Suprapubic skin (tissue), 4 donors: ENCODE measurements around the gene CFAP90. TPM values are rescaled to one million over a fixed set of nuclear protein-coding genes. Genes with fewer than 3 reads are reported as not detected.

Experiments
- DNase-seq, 2 donors: peaks; one replicate each; pipeline ENCODE4 v3.0.0-alpha.2; 2019; ENCODE audit warnings: low spot score in 2 of 2
- H3K27ac ChIP-seq: fragments of 200-600 bp; sonication (generic); one replicate; pipeline ENCODE4 v1.5.1; 2019
- H3K27me3 ChIP-seq: fragments of 200-600 bp; sonication (generic); one replicate; pipeline ENCODE4 v1.5.1; 2019
- H3K36me3 ChIP-seq: fragments of 200-600 bp; sonication (generic); one replicate; pipeline ENCODE4 v1.5.1; 2019
- H3K4me1 ChIP-seq: fragments of 200-600 bp; sonication (generic); one replicate; pipeline ENCODE4 v1.5.1; 2019
- H3K4me3 ChIP-seq: fragments of 200-600 bp; sonication (generic); one replicate; pipeline ENCODE4 v1.5.1; 2019; ENCODE audit warnings: mild to moderate bottlenecking
- H3K9me3 ChIP-seq: fragments of 200-600 bp; sonication (generic); one replicate; pipeline ENCODE4 v1.5.1; 2019
- EP300 ChIP-seq: sonication (generic); formaldehyde crosslinking; IDR thresholded peaks from one replicate; pipeline ENCODE4 v1.6.1; 2017; ENCODE audit warnings: antibody characterized with exemption
- POLR2A ChIP-seq, 2 donors: fragments of 450-650 bp; IDR thresholded peaks; one replicate each; pipeline ENCODE4 v1.6.1; 2017; ENCODE audit warnings: antibody characterized with exemption in 2 of 2, mild to moderate bottlenecking in 2 of 2, moderate library complexity in 2 of 2
- POLR2AphosphoS5 ChIP-seq, 3 donors: sonication (generic); formaldehyde crosslinking; IDR thresholded peaks; one replicate each; pipeline ENCODE4 v1.6.1; 2017; ENCODE audit warnings: antibody characterized with exemption in 3 of 3
- WGBS: methylation state at CpG from one replicate; pipeline ENCODE4 v1.1.5; 2018; 5-methylcytosine and 5-hydroxymethylcytosine counted together
- total RNA-seq, 4 donors: library from RNA; depleted of rRNA; stranded (reverse); fragments of >200 nt; gene quantifications; one replicate each; pipeline ENCODE4 v1.1.0, GENCODE V29; 2016
- TF ChIP-seq, protein P1 (sequence below), 2 donors: fragments of 200-600 bp in 1 of 2; fragments of 450-650 bp in 1 of 2; sonication (generic) in 1 of 2; IDR thresholded peaks; one replicate each; pipeline ENCODE4 v1.5.1; 2016 to 2019; ENCODE audit warnings: antibody characterized with exemption in 2 of 2, mild to moderate bottlenecking in 1 of 2, moderate library complexity in 1 of 2

CFAP90 gene
- total RNA-seq, 4 donors from 2014 or later: 1.4 TPM; not detected in 3

DNA sequence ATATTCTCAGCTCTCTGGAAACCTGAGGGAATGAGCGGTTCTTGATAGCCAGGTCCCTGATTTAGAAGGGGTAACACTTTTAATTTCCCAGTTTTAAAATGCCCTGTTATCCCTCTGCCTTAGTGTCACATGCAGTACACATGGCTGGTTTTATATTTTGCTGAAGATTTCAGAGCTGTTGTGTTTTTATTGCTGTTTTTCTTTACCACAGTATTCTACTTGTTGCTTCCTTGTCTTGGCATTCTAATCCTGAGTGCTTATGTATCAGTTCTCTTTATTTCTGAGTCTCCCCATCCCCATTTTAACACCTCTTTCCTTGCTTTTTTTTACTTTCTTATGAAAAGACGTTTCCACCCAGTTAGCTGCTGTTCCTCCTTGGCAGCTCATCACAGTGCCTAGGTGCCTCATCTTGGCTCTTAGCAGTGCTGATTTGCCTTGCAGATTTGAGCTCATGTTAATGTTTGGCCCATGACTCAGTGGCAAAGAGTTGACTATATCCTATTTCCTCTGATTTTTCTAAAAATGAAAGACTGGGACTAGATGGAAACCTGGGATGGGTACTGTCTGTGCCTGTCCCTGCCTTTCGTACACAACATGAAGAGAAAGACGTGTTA lies 21.7 kb upstream of the CFAP90 start:
- TF ChIP-seq, protein P1, sequence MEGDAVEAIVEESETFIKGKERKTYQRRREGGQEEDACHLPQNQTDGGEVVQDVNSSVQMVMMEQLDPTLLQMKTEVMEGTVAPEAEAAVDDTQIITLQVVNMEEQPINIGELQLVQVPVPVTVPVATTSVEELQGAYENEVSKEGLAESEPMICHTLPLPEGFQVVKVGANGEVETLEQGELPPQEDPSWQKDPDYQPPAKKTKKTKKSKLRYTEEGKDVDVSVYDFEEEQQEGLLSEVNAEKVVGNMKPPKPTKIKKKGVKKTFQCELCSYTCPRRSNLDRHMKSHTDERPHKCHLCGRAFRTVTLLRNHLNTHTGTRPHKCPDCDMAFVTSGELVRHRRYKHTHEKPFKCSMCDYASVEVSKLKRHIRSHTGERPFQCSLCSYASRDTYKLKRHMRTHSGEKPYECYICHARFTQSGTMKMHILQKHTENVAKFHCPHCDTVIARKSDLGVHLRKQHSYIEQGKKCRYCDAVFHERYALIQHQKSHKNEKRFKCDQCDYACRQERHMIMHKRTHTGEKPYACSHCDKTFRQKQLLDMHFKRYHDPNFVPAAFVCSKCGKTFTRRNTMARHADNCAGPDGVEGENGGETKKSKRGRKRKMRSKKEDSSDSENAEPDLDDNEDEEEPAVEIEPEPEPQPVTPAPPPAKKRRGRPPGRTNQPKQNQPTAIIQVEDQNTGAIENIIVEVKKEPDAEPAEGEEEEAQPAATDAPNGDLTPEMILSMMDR (IDR thresholded peaks at IDR 0.05): no peak
- no peak for TF ChIP-seq POLR2AphosphoS5 (IDR thresholded peaks at IDR 0.05)
- no peak for TF ChIP-seq POLR2A (IDR thresholded peaks at IDR 0.05)
- no peak for TF ChIP-seq EP300
- no peaks in the 10 kb centered on the region for H3K9me3 ChIP-seq
- no peak overlapping the region for H3K27ac ChIP-seq
- H3K36me3 ChIP-seq: peaks cover 24% of the 10 kb centered on the region
- no peak overlapping the region for H3K4me3 ChIP-seq
- WGBS: 72% methylated on average over 4 of the region's 4 CpGs
- H3K4me1 ChIP-seq: peaks cover 28% of the 10 kb centered on the region
- DNase-seq: no peak
- H3K27me3 ChIP-seq: no peaks in the 10 kb centered on the region

DNA sequence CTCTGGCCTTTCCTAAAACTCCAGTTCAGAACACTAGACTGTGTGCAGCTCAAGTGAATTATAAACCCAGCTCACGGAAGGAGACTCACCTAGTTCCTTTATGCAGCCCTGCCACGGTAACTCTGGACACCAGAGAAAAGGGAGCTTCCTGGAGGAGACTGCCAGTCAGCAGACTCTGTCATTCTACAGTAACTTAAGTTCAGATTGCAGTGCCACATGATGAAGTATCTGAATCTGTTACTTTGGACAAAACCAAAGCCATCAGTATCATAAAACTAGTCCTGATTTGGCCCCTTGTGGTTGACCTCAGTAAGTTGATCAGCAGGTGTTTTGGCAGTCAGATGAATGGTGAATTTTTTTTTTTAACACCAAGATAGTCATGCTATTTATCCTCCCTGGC lies 20.7 kb upstream of the CFAP90 start:
- Histone ChIP-seq H3K36me3 (peaks cover 18% of the 10 kb centered on the region), H3K4me3 (no peak overlapping the region), H3K27me3 (no peaks in the 10 kb centered on the region), H3K4me1 (peaks cover 31% of the 10 kb centered on the region), H3K27ac (no peak overlapping the region), H3K9me3 (no peaks in the 10 kb centered on the region)
- WGBS: 77% methylated on average over 2 of the region's 2 CpGs
- no peak for TF ChIP-seq POLR2A (IDR thresholded peaks at IDR 0.05)
- TF ChIP-seq EP300: no peak
- TF ChIP-seq, protein P1 (IDR thresholded peaks at IDR 0.05): no peak
- no peak for TF ChIP-seq POLR2AphosphoS5 (IDR thresholded peaks at IDR 0.05)
- no peak for DNase-seq

DNA sequence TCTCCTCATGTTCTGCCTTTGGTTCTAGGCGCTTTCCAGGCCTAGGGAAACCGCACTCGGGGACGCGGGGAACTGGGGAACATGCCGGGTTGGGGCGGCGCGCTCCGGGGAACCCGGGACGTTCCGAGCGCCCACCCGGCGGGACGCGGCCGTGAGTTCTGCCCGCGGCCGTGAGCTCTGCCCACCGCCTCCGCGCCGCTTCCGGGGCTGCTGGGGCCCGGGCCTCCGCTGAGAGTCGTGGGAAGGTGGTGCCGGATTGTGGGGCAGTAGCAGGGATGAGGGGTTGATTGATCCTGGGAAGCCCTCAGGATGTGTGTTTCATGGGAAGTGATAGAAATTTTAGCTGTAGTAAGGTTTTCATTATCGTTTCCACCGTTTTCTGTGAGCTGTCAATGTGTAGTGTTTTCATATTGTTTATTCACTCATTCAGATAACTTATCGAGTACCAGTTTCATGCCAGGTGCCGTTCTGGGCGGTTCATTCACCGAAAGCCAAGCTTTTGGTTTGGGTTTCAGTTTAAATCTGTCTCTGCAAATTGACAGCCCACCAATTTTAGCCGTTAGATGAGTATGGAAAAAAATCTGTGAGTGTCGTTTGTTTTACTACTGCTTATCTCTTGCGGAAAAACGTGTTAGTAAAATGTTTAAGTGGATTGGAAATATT lies 18.7 kb upstream of the CFAP90 start:
- Histone ChIP-seq H3K4me1 (peaks cover 31% of the 10 kb centered on the region), H3K27ac (peak overlapping the region; percentile 81), H3K9me3 (no peaks in the 10 kb centered on the region), H3K27me3 (no peaks in the 10 kb centered on the region), H3K4me3 (peak overlapping the region; percentile 89), H3K36me3 (peaks cover 3% of the 10 kb centered on the region)
- WGBS: 1% methylated on average over 20 of the region's 41 CpGs
- no peak for DNase-seq
- no peak for TF ChIP-seq POLR2AphosphoS5 (IDR thresholded peaks at IDR 0.05)
- TF ChIP-seq POLR2A (IDR thresholded peaks at IDR 0.05): no peak
- no peak for TF ChIP-seq EP300
- TF ChIP-seq, protein P1 (IDR thresholded peaks at IDR 0.05): no peak

DNA sequence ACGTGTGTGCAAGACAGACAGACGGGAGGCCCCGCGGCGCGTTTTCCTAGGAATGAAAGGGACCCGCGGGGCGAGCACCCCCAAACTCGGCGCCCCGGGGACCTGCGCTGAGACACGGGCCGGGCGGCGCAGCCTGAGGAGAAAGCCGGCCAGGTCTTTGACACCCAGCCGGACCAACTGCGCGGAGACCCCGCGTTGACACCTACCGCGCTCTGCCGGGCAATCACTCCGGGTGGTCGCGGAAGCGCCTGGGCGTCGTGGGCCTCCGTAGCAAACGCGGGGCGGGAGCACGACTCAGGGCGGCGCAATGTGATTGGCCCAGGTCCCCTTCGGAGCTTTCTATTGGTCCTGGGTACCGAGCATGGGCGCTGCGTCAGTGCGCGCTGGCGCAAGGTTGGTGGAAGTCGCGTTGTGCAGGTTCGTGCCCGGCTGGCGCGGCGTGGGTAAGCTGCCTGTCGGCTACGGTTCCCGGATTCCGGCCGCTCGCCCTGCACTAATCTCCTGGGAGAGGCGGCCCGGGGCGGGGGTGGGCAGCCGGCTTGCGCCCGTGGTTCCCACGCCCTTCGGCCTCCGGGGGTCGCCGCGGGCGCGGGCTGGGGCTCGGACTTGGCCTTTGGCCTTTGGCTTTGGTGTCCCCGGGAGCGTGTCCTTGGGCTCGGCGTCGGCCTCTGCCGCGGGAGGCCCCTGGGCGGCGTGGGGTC lies 18.0 kb upstream of the CFAP90 start, which contains the start of the genes FASTKD3 and MTRR:
Gene FASTKD3, minus strand, starts transcription at position 259 of the 701 bp plus-strand sequence. CDS start 948 bp downstream, outside the sequence.
Gene MTRR, plus strand, starts transcription at position 376 of the 701 bp plus-strand sequence. CDS start 1,647 bp downstream, outside the sequence.
- H3K27me3 ChIP-seq: no peaks in the 10 kb centered on the region
- H3K27ac ChIP-seq: peak within 1 kb of the TSS; percentile 81
- H3K9me3 ChIP-seq: no peaks in the 10 kb centered on the region
- DNase-seq: peak; percentile 95 to 97
- H3K36me3 ChIP-seq: peaks cover 7% of the 10 kb centered on the region
- WGBS: 1% methylated on average over 7 of the region's 83 CpGs
- peaks cover 31% of the 10 kb centered on the region for H3K4me1 ChIP-seq
- TF ChIP-seq POLR2A (IDR thresholded peaks at IDR 0.05) (peak in 1 of 2 donors; percentile 38), EP300 (no peak), POLR2AphosphoS5 (IDR thresholded peaks at IDR 0.05) (peak in 1 of 3 donors; percentile 36)
- TF ChIP-seq, protein P1 (IDR thresholded peaks at IDR 0.05): no peak
- peak within 1 kb of the TSS; percentile 89 for H3K4me3 ChIP-seq

DNA sequence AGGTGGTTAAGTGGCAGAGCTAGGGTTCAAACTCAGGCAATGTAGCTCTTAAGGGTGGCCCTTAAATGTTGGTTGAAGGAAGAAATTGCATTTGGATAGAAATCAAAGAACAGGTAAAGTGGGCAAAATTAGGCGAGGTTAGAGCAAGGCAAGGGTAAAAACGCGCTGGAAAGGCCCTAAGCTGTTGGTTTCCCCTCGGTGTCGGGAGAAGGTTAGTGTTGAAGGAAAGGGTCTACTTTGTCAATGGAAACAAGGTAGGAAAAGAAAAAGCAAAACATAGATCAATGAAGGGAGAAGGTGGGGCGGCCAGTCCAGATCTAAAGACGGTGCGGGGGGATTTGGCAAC lies 17.5 kb upstream of the CFAP90 start:
- under 1% methylated on average over 8 of the region's 8 CpGs for WGBS
- Histone ChIP-seq H3K27ac (peak overlapping the region; percentile 81), H3K4me3 (peak overlapping the region; percentile 89), H3K9me3 (no peaks in the 10 kb centered on the region), H3K36me3 (peaks cover 11% of the 10 kb centered on the region), H3K27me3 (no peaks in the 10 kb centered on the region), H3K4me1 (peaks cover 31% of the 10 kb centered on the region)
- no peak for DNase-seq
- TF ChIP-seq EP300 (no peak), POLR2AphosphoS5 (IDR thresholded peaks at IDR 0.05) (no peak), POLR2A (IDR thresholded peaks at IDR 0.05) (no peak)
- TF ChIP-seq, protein P1 (IDR thresholded peaks at IDR 0.05): no peak
